ENCODE data around the gene OR13C9.
"Not testable (repeated sequence)": the region's sequence is repeated elsewhere in the genome, so short reads cannot be mapped to it uniquely, and the experiment has no call there.

Gene OR13C9, protein sequence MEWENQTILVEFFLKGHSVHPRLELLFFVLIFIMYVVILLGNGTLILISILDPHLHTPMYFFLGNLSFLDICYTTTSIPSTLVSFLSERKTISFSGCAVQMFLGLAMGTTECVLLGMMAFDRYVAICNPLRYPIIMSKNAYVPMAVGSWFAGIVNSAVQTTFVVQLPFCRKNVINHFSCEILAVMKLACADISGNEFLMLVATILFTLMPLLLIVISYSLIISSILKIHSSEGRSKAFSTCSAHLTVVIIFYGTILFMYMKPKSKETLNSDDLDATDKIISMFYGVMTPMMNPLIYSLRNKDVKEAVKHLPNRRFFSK

DNA sequence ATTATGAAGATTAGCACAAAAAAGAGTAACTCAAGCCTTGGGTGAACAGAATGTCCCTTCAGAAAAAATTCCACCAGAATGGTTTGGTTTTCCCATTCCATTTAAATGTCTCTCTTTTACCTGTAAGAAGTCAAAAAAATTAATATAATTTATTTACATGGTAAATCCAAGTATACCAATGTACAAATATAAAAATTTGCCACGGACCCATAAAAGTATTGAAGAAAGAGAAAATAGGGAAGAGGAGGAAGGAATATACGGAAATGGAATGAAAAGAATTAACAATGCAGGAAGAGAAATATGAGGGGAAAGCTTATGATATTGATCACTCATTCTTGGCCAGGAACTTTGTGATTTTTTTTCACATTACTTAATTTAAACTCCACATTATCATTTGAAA is at the start of gene OR13C9:
Gene OR13C9 (minus strand): TSS at position 101 of the 400 bp plus-strand sequence. CDS start 0 bp downstream, at position 101.
- no peak within 1 kb of the TSS for H3K9ac ChIP-seq

DNA sequence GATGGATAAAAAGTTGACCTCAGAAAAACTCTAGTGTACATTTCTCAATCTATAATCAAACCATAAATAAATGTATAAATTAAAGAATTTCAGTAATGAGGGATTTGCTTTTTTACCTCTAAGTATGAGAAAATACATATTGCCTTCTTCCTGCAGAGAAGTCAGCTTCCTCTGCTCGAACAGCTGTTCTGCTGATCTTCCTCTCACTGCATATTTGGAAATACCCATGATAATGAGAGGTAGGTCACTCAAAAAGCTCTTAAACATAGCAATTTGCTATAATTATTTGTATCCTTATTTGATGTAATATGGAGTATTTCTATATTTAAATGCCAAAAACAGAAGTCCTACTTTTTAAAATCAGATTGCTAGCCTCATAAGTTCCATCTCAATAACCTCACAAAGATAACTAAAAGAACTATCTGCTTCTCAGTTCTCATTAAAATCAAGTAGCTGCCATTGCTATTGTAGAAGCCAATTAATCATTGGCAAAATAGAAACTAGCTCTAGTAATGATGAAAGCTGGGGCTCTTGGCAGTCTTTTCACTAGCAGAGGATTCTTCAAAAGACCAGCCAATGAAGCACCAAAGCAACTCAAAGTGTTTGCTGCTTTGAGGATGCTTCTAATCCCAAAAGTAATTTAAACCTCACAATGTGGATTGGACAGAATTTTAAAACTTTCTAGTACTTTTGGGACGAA is 40.6 kb upstream of the OR13C9 start:
- no peak overlapping the region for H2AFZ ChIP-seq (ENCODE audit: low read depth)

More for the DNA sequence above, at the start of gene OR13C9:
- no peak within 1 kb of the TSS for H2AFZ ChIP-seq (ENCODE audit: low read depth)
- H3K4me2 ChIP-seq, result no peak within 1 kb of the TSS
- TF ChIP-seq, protein P1, sequence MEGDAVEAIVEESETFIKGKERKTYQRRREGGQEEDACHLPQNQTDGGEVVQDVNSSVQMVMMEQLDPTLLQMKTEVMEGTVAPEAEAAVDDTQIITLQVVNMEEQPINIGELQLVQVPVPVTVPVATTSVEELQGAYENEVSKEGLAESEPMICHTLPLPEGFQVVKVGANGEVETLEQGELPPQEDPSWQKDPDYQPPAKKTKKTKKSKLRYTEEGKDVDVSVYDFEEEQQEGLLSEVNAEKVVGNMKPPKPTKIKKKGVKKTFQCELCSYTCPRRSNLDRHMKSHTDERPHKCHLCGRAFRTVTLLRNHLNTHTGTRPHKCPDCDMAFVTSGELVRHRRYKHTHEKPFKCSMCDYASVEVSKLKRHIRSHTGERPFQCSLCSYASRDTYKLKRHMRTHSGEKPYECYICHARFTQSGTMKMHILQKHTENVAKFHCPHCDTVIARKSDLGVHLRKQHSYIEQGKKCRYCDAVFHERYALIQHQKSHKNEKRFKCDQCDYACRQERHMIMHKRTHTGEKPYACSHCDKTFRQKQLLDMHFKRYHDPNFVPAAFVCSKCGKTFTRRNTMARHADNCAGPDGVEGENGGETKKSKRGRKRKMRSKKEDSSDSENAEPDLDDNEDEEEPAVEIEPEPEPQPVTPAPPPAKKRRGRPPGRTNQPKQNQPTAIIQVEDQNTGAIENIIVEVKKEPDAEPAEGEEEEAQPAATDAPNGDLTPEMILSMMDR (conservative IDR thresholded peaks at IDR 0.05; ENCODE audit: low read depth, low read length), result no peak
- H3K27me3 ChIP-seq (ENCODE audit: insufficient read depth, low read depth), result no peaks in the 10 kb centered on the region
- H3K27ac ChIP-seq, result no peak within 1 kb of the TSS
- no peaks in the 10 kb centered on the region for H3K36me3 ChIP-seq (ENCODE audit: insufficient read depth)
- no peaks in the 10 kb centered on the region for H3K79me2 ChIP-seq (ENCODE audit: insufficient read depth, low read depth)
- no peak within 1 kb of the TSS for H3K4me3 ChIP-seq (IDR thresholded peaks at IDR 0.05; ENCODE audit: insufficient read depth, low read depth, low read length)
- H3K4me1 ChIP-seq (ENCODE audit: low read depth, poor library complexity, severe bottlenecking), result no peaks in the 10 kb centered on the region
- H4K20me1 ChIP-seq (ENCODE audit: insufficient read depth), result no peaks in the 10 kb centered on the region

GRCh38 chr9:104635456-104635855 is 17.5 kb upstream of the OR13C9 start:
- no peak overlapping the region for H3K4me2 ChIP-seq
- TF ChIP-seq, protein P1 (conservative IDR thresholded peaks at IDR 0.05; ENCODE audit: low read depth, low read length), result no peak
- H3K4me3 ChIP-seq (IDR thresholded peaks at IDR 0.05; ENCODE audit: insufficient read depth, low read depth, low read length), result no peak overlapping the region
- H3K27me3 ChIP-seq (ENCODE audit: insufficient read depth, low read depth), result no peaks in the 10 kb centered on the region
- no peaks in the 10 kb centered on the region for H4K20me1 ChIP-seq (ENCODE audit: insufficient read depth)
- no peaks in the 10 kb centered on the region for H3K4me1 ChIP-seq (ENCODE audit: low read depth, poor library complexity, severe bottlenecking)
- no peak overlapping the region for H2AFZ ChIP-seq (ENCODE audit: low read depth)
- no peak overlapping the region for H3K27ac ChIP-seq
- H3K36me3 ChIP-seq (ENCODE audit: insufficient read depth), result no peaks in the 10 kb centered on the region
- H3K79me2 ChIP-seq (ENCODE audit: insufficient read depth, low read depth), result no peaks in the 10 kb centered on the region
- no peak overlapping the region for H3K9ac ChIP-seq

More for the DNA sequence above, 40.6 kb upstream of the OR13C9 start:
- Histone ChIP-seq H3K79me2 (ENCODE audit: insufficient read depth, low read depth) (no peaks in the 10 kb centered on the region), H3K4me3 (IDR thresholded peaks at IDR 0.05; ENCODE audit: insufficient read depth, low read depth, low read length) (no peak overlapping the region), H3K36me3 (ENCODE audit: insufficient read depth) (no peaks in the 10 kb centered on the region), H3K4me2 (no peak overlapping the region), H3K27ac (no peak overlapping the region), H3K27me3 (ENCODE audit: insufficient read depth, low read depth) (no peaks in the 10 kb centered on the region), H4K20me1 (ENCODE audit: insufficient read depth) (no peaks in the 10 kb centered on the region), H3K4me1 (ENCODE audit: low read depth, poor library complexity, severe bottlenecking) (no peaks in the 10 kb centered on the region), H3K9ac (no peak overlapping the region)
- TF ChIP-seq, protein P1 (conservative IDR thresholded peaks at IDR 0.05; ENCODE audit: low read depth, low read length), result no peak

- Histone ChIP-seq H3K4me2 (no peak overlapping the region), H3K9ac (no peak overlapping the region), H3K4me1 (ENCODE audit: low read depth, poor library complexity, severe bottlenecking) (no peaks in the 10 kb centered on the region), H3K27ac (no peak overlapping the region), H3K27me3 (ENCODE audit: insufficient read depth, low read depth) (no peaks in the 10 kb centered on the region), H3K36me3 (ENCODE audit: insufficient read depth) (no peaks in the 10 kb centered on the region), H3K79me2 (ENCODE audit: insufficient read depth, low read depth) (no peaks in the 10 kb centered on the region), H2AFZ (ENCODE audit: low read depth) (no peak overlapping the region), H3K4me3 (IDR thresholded peaks at IDR 0.05; ENCODE audit: insufficient read depth, low read depth, low read length) (no peak overlapping the region), H4K20me1 (ENCODE audit: insufficient read depth) (no peaks in the 10 kb centered on the region)
- TF ChIP-seq, protein P1 (conservative IDR thresholded peaks at IDR 0.05; ENCODE audit: low read depth, low read length), result no peak
These were observed 16.0 kb upstream of the OR13C9 start for GRCh38 chr9:104633976-104634520.

DNA sequence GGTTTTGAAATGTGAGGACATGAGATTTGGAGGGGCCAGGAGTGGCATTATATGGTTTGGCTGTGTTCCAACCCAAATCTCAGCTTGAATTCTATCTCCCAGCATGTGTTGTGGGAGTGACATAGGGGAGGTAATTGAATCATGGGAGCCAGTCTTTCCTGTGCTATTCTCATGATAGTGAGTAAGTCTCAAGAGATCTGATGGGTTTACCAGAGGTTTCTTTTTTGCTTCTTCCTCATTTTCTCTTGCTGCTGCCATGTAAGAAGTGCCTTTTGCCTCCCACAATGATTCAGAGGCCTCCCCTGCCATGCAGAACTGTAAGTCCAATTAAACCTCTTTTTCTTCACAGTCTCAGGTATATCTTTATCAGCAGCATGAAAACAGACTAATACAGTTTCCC is 8.0 kb upstream of the OR13C9 start:
- not testable (repeated sequence) for H3K36me3 ChIP-seq (ENCODE audit: insufficient read depth); H3K4me3 ChIP-seq (IDR thresholded peaks at IDR 0.05; ENCODE audit: insufficient read depth, low read depth, low read length); H3K27ac ChIP-seq; H3K79me2 ChIP-seq (ENCODE audit: insufficient read depth, low read depth); H3K27me3 ChIP-seq (ENCODE audit: insufficient read depth, low read depth); H3K9ac ChIP-seq; H3K4me1 ChIP-seq (ENCODE audit: low read depth, poor library complexity, severe bottlenecking); H3K4me2 ChIP-seq; H2AFZ ChIP-seq (ENCODE audit: low read depth); H4K20me1 ChIP-seq (ENCODE audit: insufficient read depth)
